B cell (primary cell): ENCODE results near the gene SNW1. TPM values are rescaled to one million over a fixed set of nuclear protein-coding genes. Genes with fewer than 3 reads are reported as not detected.

ENCODE experiments used
- ATAC-seq: fragments of 200-7000 bp; cut with Tn5 transposase; one replicate; pipeline ENCODE4 v1.10.0; 2021; ENCODE audit warnings: low read depth, mild to moderate bottlenecking, moderate number of reproducible peaks, moderate library complexity
- CTCF ChIA-PET: fragments of 350-600 bp; sonication (Branson Sonifier 250); formaldehyde crosslinking; loops from one replicate; lab custom pipeline; 2021; ENCODE audit warnings: antibody characterized with exemption, inconsistent platforms; lab: Charles Lee
- POLR2A ChIA-PET: fragments of 350-600 bp; sonication (Branson Sonifier 250); formaldehyde crosslinking; loops from one replicate; lab custom pipeline; 2021; ENCODE audit warnings: antibody characterized with exemption; lab: Charles Lee
- DNase-seq: peaks from one replicate; pipeline ENCODE4 v3.0.0; 2013
- H2AFZ ChIP-seq: 2 replicates; pipeline ENCODE4 v1.6.1; 2012; ENCODE audit warnings: mild to moderate bottlenecking, low read depth, low read length; ENCODE audit not compliant: insufficient read depth, poor library complexity, severe bottlenecking
- H3K27ac ChIP-seq, 2 donors: 1 replicate in 1 of 2; 2 replicates in 1 of 2; pipeline ENCODE4 v1.5.1; 2012 to 2013; ENCODE audit warnings: low read length in 2 of 2, mild to moderate bottlenecking in 2 of 2, moderate library complexity in 1 of 2
- H3K27me3 ChIP-seq, 4 experiments: fragments of 200-600 bp in 1 of 4; sonication (generic) in 1 of 4; replicated peaks in 1 of 4; 1 replicate in 2 of 4; 2 replicates in 2 of 4; pipeline versions ENCODE4 v1.6.1 to v1.7.0; 2013 to 2016; ENCODE audit warnings: low read length in 3 of 4, mild to moderate bottlenecking in 2 of 4, mixed read lengths in 1 of 4, moderate library complexity in 1 of 4; ENCODE audit not compliant: insufficient read depth in 4 of 4, control insufficient read depth in 3 of 4; ENCODE audit errors: control extremely low read depth in 1 of 4
- H3K36me3 ChIP-seq, 2 experiments: replicated peaks in 1 of 2; 1 replicate in 1 of 2; 2 replicates in 1 of 2; pipeline versions ENCODE4 v1.6.1 to v1.7.1; 2013; ENCODE audit warnings: low read length in 1 of 2; ENCODE audit not compliant: insufficient read depth in 2 of 2, control insufficient read depth in 1 of 2; ENCODE audit errors: control extremely low read depth in 1 of 2, extremely low read depth in 1 of 2
- H3K4me1 ChIP-seq, 2 donors: fragments of 200-600 bp in 1 of 2; sonication (generic) in 1 of 2; 1 replicate in 1 of 2; 2 replicates in 1 of 2; pipeline versions ENCODE4 v1.5.1 to v1.6.1; 2013 to 2017; ENCODE audit warnings: low read length in 2 of 2; ENCODE audit not compliant: control insufficient read depth in 2 of 2, insufficient read depth in 2 of 2
- H3K4me2 ChIP-seq: replicated peaks from 2 replicates; pipeline ENCODE3; 2012; ENCODE audit warnings: mild to moderate bottlenecking, low read depth, low read length; ENCODE audit not compliant: poor library complexity, severe bottlenecking
- H3K4me3 ChIP-seq, 5 experiments: fragments of 200-600 bp in 1 of 5; sonication (generic) in 1 of 5; 1 replicate in 3 of 5; 2 replicates in 2 of 5; pipeline versions ENCODE4 v1.5.1 to v1.7.0; 2011 to 2016; ENCODE audit warnings: low read length in 4 of 5, mild to moderate bottlenecking in 4 of 5, low read depth in 2 of 5, control low read depth in 1 of 5, moderate library complexity in 1 of 5; ENCODE audit not compliant: insufficient read depth in 1 of 5; ENCODE audit errors: control extremely low read depth in 1 of 5, extremely low read depth in 1 of 5
- H3K79me2 ChIP-seq: fragments of 200-600 bp; sonication (generic); one replicate; pipeline ENCODE4 v1.6.0; 2016; ENCODE audit warnings: low read length; ENCODE audit not compliant: control insufficient read depth, insufficient read depth
- H3K9ac ChIP-seq: fragments of 200-600 bp; sonication (generic); 2 replicates; pipeline ENCODE4 v1.6.1; 2017; ENCODE audit warnings: mild to moderate bottlenecking, low read length, moderate library complexity
- H3K9me3 ChIP-seq, 3 donors: one replicate each; pipeline versions ENCODE4 v1.6.1 to v1.7.1; 2013; ENCODE audit warnings: low read length in 2 of 3; ENCODE audit not compliant: control insufficient read depth in 2 of 3, insufficient read depth in 1 of 3; ENCODE audit errors: control extremely low read depth in 1 of 3
- H4K20me1 ChIP-seq: 2 replicates; pipeline ENCODE4 v1.6.0; 2012; ENCODE audit warnings: mild to moderate bottlenecking, low read length; ENCODE audit not compliant: insufficient read depth, control insufficient read depth, poor library complexity, severe bottlenecking
- H3K27ac Mint-ChIP-seq: one replicate; pipeline ENCODE4 v1.8.0; 2021; ENCODE audit warnings: mixed read lengths
- H3K27me3 Mint-ChIP-seq: one replicate; pipeline ENCODE4 v1.8.0; 2021; ENCODE audit warnings: mixed read lengths
- H3K4me1 Mint-ChIP-seq: one replicate; pipeline ENCODE4 v1.8.0; 2021; ENCODE audit warnings: mixed read lengths
- H3K4me3 Mint-ChIP-seq: one replicate; pipeline ENCODE4 v1.8.0; 2021; ENCODE audit warnings: mixed read lengths
- H3K9me3 Mint-ChIP-seq: one replicate; pipeline ENCODE4 v1.8.0; 2022; ENCODE audit warnings: mixed read lengths; ENCODE audit not compliant: insufficient read depth
- EZH2 ChIP-seq: IDR thresholded peaks from 2 replicates; pipeline ENCODE4 v1.6.1; 2012; ENCODE audit warnings: borderline replicate concordance, low read depth, mild to moderate bottlenecking, moderate library complexity, low read length; ENCODE audit not compliant: insufficient read depth, poor library complexity, severe bottlenecking
- WGBS: methylation state at CpG from one replicate; pipeline ENCODE4 v1.1.5; 2013; ENCODE audit warnings: missing lambda C conversion rate; ENCODE audit not compliant: insufficient coverage; 5-methylcytosine and 5-hydroxymethylcytosine counted together
- intact Hi-C: fragments of 100-400 bp; cut with micrococcal nuclease; formaldehyde crosslinking; loops from one replicate; pipeline ENCODE4 v1.10.0; 2022
- polyA plus RNA-seq: library from polyadenylated mRNA; depleted of rRNA; stranded (reverse); fragments of >200 nt; gene quantifications from 2 replicates; pipeline ENCODE4 v1.2.3, GENCODE V29; 2012
- total RNA-seq, 2 donors: library from RNA; stranded (reverse); fragments of 120-200 nt in 1 of 2; gene quantifications; 1 replicate in 1 of 2; 2 replicates in 1 of 2; pipeline versions ENCODE4 v1.2.3 to v1.2.4, GENCODE V29; 2013 to 2022
- TF ChIP-seq, protein P1 (sequence below): fragments of 200-600 bp; IDR thresholded peaks from one replicate; pipeline ENCODE4 v1.8.0; 2022; ENCODE audit warnings: antibody characterized with exemption, mild to moderate bottlenecking

The SNW1 gene
- total and polyA plus RNA-seq, 2 donors (not counting 1 experiment from before 2014, with no cell fraction given) = 15.0 to 86.4 TPM

DNA sequence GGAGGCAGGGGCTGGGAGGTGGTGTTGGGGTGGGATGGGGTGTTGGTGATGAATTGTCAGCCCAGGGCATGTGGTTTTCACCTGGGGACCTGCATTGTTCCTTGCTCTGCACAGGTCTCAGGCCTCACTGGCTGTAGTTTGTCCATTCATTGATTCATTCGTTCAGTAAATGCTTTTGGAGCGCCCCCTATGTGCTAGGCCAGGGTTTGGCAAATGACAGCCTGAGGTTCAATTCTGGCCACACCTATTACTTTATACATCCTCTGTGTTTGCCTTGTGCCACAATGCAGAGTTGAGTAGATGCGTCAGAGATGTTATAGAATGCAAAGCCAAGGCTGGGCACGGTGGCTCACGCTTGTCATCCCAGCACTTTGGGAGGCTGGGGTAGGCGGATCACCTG lies 43.6 kb upstream of the SNW1 start:
- ChIA-PET CTCF (no interaction called here), POLR2A (no interaction called here)
- Histone ChIP-seq H3K9ac (no peak overlapping the region), H3K27ac (no peak overlapping the region), H3K9me3 (no peaks in the 10 kb centered on the region), H3K4me2 (no peak overlapping the region), H3K79me2 (peaks cover 10% of the 10 kb centered on the region), H2AFZ (no peak overlapping the region), H3K36me3 (no peaks in the 10 kb centered on the region), H3K4me1 (peaks cover 4 to 6% of the 10 kb centered on the region in 2 donors), H4K20me1 (no peaks in the 10 kb centered on the region), H3K4me3 (no peak overlapping the region), H3K27me3 (no peaks in the 10 kb centered on the region)
- WGBS = 38% methylated on average over 2 of the region's 6 CpGs
- ATAC-seq = no peak
- no peak overlapping the region for H3K27ac Mint-ChIP-seq
- H3K4me1 Mint-ChIP-seq = peaks cover 15% of the 10 kb centered on the region
- intact Hi-C loops = no loop called here
- TF ChIP-seq, protein P1, sequence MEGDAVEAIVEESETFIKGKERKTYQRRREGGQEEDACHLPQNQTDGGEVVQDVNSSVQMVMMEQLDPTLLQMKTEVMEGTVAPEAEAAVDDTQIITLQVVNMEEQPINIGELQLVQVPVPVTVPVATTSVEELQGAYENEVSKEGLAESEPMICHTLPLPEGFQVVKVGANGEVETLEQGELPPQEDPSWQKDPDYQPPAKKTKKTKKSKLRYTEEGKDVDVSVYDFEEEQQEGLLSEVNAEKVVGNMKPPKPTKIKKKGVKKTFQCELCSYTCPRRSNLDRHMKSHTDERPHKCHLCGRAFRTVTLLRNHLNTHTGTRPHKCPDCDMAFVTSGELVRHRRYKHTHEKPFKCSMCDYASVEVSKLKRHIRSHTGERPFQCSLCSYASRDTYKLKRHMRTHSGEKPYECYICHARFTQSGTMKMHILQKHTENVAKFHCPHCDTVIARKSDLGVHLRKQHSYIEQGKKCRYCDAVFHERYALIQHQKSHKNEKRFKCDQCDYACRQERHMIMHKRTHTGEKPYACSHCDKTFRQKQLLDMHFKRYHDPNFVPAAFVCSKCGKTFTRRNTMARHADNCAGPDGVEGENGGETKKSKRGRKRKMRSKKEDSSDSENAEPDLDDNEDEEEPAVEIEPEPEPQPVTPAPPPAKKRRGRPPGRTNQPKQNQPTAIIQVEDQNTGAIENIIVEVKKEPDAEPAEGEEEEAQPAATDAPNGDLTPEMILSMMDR = no peak
- TF ChIP-seq EZH2 = no peak
- H3K27me3 Mint-ChIP-seq = no peaks in the 10 kb centered on the region
- no peak overlapping the region for H3K4me3 Mint-ChIP-seq
- H3K9me3 Mint-ChIP-seq = no peaks in the 10 kb centered on the region
- DNase-seq = no peak

DNA sequence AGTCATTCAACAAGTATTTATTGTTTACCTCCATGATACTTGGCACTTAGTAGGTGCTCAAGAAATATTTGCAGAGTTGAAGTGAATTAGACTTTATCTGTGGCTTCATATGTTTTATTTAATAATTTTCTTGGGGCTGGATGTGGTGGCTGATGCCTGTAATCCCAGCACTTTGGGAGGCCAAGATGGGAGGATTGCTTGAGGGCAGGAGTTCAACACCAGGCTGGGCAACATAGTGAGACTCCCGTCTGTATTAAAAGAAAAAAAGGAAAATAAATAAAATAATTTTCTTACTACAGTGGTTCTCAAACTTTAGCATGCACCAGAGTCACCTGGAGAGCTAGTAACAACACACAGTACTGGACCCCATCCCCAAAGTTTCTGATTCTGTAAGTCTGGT lies 39.9 kb upstream of the SNW1 start:
- ATAC-seq = no peak
- H3K9me3 ChIP-seq = no peaks in the 10 kb centered on the region
- no peaks in the 10 kb centered on the region for H4K20me1 ChIP-seq
- H3K36me3 ChIP-seq = no peaks in the 10 kb centered on the region
- H3K27ac ChIP-seq = peak overlapping the region; percentile 40 to 87
- peak overlapping the region; percentile 47 to 91 (median 71) for H3K4me3 ChIP-seq
- Mint-ChIP-seq H3K4me1 (peaks cover 12% of the 10 kb centered on the region), H3K4me3 (peak overlapping the region; percentile 92), H3K27me3 (no peaks in the 10 kb centered on the region), H3K9me3 (no peaks in the 10 kb centered on the region), H3K27ac (peak overlapping the region; percentile 89)
- peak overlapping the region; percentile 83 for H3K9ac ChIP-seq
- peaks cover 4 to 8% of the 10 kb centered on the region in 2 donors for H3K4me1 ChIP-seq
- TF ChIP-seq, protein P1 = no peak
- no peak for TF ChIP-seq EZH2
- intact Hi-C loops = loop anchor here (1.0 kb wide), 3 partner anchors 40 to 344 kb away; partner anchors contain the start of genes ALKBH1, SLIRP, SNW1 and VIPAS39
- no CpG with 5 or more reads among the region's 1 CpG for WGBS
- POLR2A ChIA-PET = interaction anchor here (1.0 kb wide), 1 partner anchor 40 kb away, joined by 4 read pairs; the partner anchor contains the start of gene SNW1
- CTCF ChIA-PET = interaction anchor here (1.1 kb wide), 1 partner anchor 40 kb away, joined by 5 read pairs; no protein-coding TSS in a partner anchor
- peak overlapping the region; percentile 92 for H3K4me2 ChIP-seq
- peaks cover 3% of the 10 kb centered on the region for H3K79me2 ChIP-seq
- no peak for DNase-seq
- H2AFZ ChIP-seq = peak overlapping the region; percentile 98
- H3K27me3 ChIP-seq = no peaks in the 10 kb centered on the region
